ENCODE results near the gene TRIP11.

TRIP11 gene

GRCh38 chr14:91940209-91940608, 99.7 kb downstream of the TRIP11 start:
- no CpG with 5 or more reads among the region's 3 CpGs for WGBS (ENCODE audit: insufficient coverage, insufficient read length)

DNA sequence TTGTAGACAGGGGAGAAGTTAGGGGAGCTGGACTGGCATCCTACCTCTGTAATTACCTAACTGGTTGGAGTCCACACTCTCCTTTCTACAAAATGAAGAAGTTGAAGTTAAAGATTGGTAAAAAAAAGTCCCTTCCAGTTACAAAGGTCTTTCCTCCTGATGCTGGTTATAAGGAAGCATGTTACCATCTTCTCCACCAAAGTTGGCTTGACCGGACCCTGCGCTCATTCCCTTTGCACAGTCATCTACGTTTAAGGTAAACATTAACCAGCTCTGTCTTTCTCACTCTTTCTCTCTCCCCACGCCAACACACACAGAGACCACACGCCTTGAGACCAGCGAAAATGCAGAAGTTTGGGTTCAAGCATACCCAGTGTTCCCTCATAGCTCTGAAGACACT, 104.3 kb downstream of the TRIP11 start:
- Histone ChIP-seq H3K4me3 (ENCODE audit: low read length) (no peak overlapping the region), H3K9me3 (ENCODE audit: control insufficient read depth, insufficient read depth, low read length) (no peaks in the 10 kb centered on the region), H3K4me1 (ENCODE audit: control insufficient read depth, insufficient read depth, low read length) (no peaks in the 10 kb centered on the region), H3K36me3 (ENCODE audit: control insufficient read depth, insufficient read depth, low read length) (no peaks in the 10 kb centered on the region), H3K27ac (ENCODE audit: low read length) (no peak overlapping the region), H3K27me3 (ENCODE audit: control insufficient read depth, insufficient read depth, low read length) (no peaks in the 10 kb centered on the region)
- no peak for DNase-seq (ENCODE audit: low read depth, low spot score)
- no CpG with 5 or more reads among the region's 6 CpGs for WGBS (ENCODE audit: insufficient coverage, insufficient read length)

More at GRCh38 chr14:91940209-91940608, 99.7 kb downstream of the TRIP11 start:
- no peaks in the 10 kb centered on the region for H3K36me3 ChIP-seq (ENCODE audit: control insufficient read depth, insufficient read depth, low read length)
- H3K4me1 ChIP-seq (ENCODE audit: control insufficient read depth, insufficient read depth, low read length) = no peaks in the 10 kb centered on the region
- H3K27ac ChIP-seq (ENCODE audit: low read length) = no peak overlapping the region
- DNase-seq (ENCODE audit: low read depth, low spot score) = no peak
- H3K9me3 ChIP-seq (ENCODE audit: control insufficient read depth, insufficient read depth, low read length) = no peaks in the 10 kb centered on the region
- no peaks in the 10 kb centered on the region for H3K27me3 ChIP-seq (ENCODE audit: control insufficient read depth, insufficient read depth, low read length)
- H3K4me3 ChIP-seq (ENCODE audit: low read length) = no peak overlapping the region

- Histone ChIP-seq H3K36me3 (ENCODE audit: control insufficient read depth, insufficient read depth, low read length) (no peaks in the 10 kb centered on the region), H3K27ac (ENCODE audit: low read length) (no peak overlapping the region), H3K4me3 (ENCODE audit: low read length) (no peak overlapping the region), H3K9me3 (ENCODE audit: control insufficient read depth, insufficient read depth, low read length) (no peaks in the 10 kb centered on the region), H3K27me3 (ENCODE audit: control insufficient read depth, insufficient read depth, low read length) (no peaks in the 10 kb centered on the region), H3K4me1 (ENCODE audit: control insufficient read depth, insufficient read depth, low read length) (no peaks in the 10 kb centered on the region)
- DNase-seq (ENCODE audit: low read depth, low spot score) = no peak
- whole genome bisulfite sequencing (ENCODE audit: insufficient coverage, insufficient read length) = no CpG with 5 or more reads among the region's 8 CpGs
These were observed 105.1 kb downstream of the TRIP11 start for GRCh38 chr14:91934554-91935285.

DNA sequence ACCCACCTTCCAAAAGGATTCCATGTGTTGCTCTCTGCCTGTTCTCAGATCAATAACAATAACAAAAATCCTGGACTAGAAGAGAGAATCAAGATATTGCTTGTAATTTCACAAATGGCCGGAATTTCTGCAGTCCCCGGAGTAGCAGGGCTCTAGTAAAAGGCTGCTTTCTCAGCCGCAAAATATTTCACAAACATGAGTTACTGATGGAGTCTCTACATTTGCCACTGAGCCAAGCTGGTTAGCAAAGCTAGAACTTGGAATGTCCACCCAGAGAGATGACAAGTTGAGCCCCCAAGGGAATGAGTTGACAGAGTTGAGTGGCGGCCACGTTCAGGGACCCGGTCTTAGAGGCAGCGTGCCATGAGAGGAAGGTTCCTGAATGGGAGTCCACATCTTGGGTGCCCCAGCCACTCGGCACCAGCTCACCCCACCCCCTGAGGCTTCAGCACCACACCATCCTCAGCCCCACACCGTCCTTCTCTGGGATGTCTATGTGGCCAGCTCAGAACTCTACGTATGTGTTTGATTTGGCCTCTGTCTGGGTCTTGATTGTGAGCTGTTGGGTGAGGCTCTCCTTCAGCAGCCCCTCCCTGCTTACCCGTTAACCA, 108.3 kb downstream of the TRIP11 start:
- Histone ChIP-seq H3K27ac (ENCODE audit: low read length) (no peak overlapping the region), H3K27me3 (ENCODE audit: control insufficient read depth, insufficient read depth, low read length) (no peaks in the 10 kb centered on the region), H3K4me3 (ENCODE audit: low read length) (no peak overlapping the region), H3K4me1 (ENCODE audit: control insufficient read depth, insufficient read depth, low read length) (no peaks in the 10 kb centered on the region), H3K36me3 (ENCODE audit: control insufficient read depth, insufficient read depth, low read length) (no peaks in the 10 kb centered on the region), H3K9me3 (ENCODE audit: control insufficient read depth, insufficient read depth, low read length) (no peaks in the 10 kb centered on the region)
- DNase-seq (ENCODE audit: low read depth, low spot score) = no peak
- no CpG with 5 or more reads among the region's 11 CpGs for WGBS (ENCODE audit: insufficient coverage, insufficient read length)

- Histone ChIP-seq H3K27ac (ENCODE audit: low read length) (no peak overlapping the region), H3K4me1 (ENCODE audit: control insufficient read depth, insufficient read depth, low read length) (no peaks in the 10 kb centered on the region), H3K4me3 (ENCODE audit: low read length) (no peak overlapping the region), H3K36me3 (ENCODE audit: control insufficient read depth, insufficient read depth, low read length) (no peaks in the 10 kb centered on the region), H3K27me3 (ENCODE audit: control insufficient read depth, insufficient read depth, low read length) (no peaks in the 10 kb centered on the region), H3K9me3 (ENCODE audit: control insufficient read depth, insufficient read depth, low read length) (no peaks in the 10 kb centered on the region)
- DNase-seq (ENCODE audit: low read depth, low spot score) = no peak
- no CpG with 5 or more reads among the region's 3 CpGs for WGBS (ENCODE audit: insufficient coverage, insufficient read length)
These were observed 110.2 kb downstream of the TRIP11 start for GRCh38 chr14:91929700-91930099.

GRCh38 chr14:91927800-91928199, 112.1 kb downstream of the TRIP11 start:
- no peaks in the 10 kb centered on the region for H3K4me1 ChIP-seq (ENCODE audit: control insufficient read depth, insufficient read depth, low read length)

GRCh38 chr14:91927191-91927590, 112.7 kb downstream of the TRIP11 start:
- no peak for DNase-seq (ENCODE audit: low read depth, low spot score)
- no peak overlapping the region for H3K4me3 ChIP-seq (ENCODE audit: low read length)
- no peaks in the 10 kb centered on the region for H3K9me3 ChIP-seq (ENCODE audit: control insufficient read depth, insufficient read depth, low read length)
- H3K27ac ChIP-seq (ENCODE audit: low read length) = no peak overlapping the region
- no peaks in the 10 kb centered on the region for H3K36me3 ChIP-seq (ENCODE audit: control insufficient read depth, insufficient read depth, low read length)
- no peaks in the 10 kb centered on the region for H3K27me3 ChIP-seq (ENCODE audit: control insufficient read depth, insufficient read depth, low read length)
- WGBS (ENCODE audit: insufficient coverage, insufficient read length) = no CpG with 5 or more reads among the region's 3 CpGs
- no peaks in the 10 kb centered on the region for H3K4me1 ChIP-seq (ENCODE audit: control insufficient read depth, insufficient read depth, low read length)

More at GRCh38 chr14:91927800-91928199, 112.1 kb downstream of the TRIP11 start:
- no peak for DNase-seq (ENCODE audit: low read depth, low spot score)
- no peak overlapping the region for H3K27ac ChIP-seq (ENCODE audit: low read length)
- H3K27me3 ChIP-seq (ENCODE audit: control insufficient read depth, insufficient read depth, low read length) = no peaks in the 10 kb centered on the region
- no CpG with 5 or more reads among the region's 5 CpGs for WGBS (ENCODE audit: insufficient coverage, insufficient read length)
- H3K9me3 ChIP-seq (ENCODE audit: control insufficient read depth, insufficient read depth, low read length) = no peaks in the 10 kb centered on the region
- H3K36me3 ChIP-seq (ENCODE audit: control insufficient read depth, insufficient read depth, low read length) = no peaks in the 10 kb centered on the region
- no peak overlapping the region for H3K4me3 ChIP-seq (ENCODE audit: low read length)

DNA sequence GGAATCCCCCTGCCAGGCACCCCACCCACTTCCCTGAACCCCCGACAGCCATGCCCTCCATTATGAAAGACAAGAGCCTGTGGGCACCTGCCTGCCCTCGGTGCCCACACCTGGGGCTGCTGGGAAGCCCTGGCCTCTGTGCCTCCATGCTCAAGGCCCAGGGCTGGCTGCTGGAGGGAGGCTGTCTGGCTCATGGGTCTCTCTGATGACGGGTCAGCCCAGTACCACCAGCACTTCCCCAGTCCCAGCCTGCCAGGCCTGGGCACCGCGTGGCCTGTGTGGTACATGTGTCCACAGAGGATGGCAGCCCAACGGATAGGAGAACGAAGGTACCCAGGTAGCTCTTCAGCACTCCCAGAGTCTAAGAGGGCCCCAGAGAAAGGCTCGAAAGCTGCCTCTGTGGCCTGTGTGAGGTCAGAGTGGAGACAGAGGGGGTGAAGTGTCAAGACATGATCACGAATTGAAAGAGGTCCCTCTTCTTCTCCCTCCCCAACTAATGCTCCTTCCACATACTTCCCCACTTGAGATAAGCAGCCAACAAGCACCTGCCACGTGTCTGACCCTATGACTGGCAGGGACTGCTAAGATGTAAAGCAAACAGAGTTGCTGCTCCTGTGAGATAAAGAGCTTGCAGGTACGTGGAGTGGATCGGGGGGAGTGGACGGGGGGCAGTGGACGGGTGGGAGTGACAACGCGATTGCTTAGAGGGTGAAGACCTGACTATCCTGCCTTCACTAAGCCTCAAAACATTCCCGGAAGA, 113.5 kb downstream of the TRIP11 start:
- H3K4me1 ChIP-seq (ENCODE audit: control insufficient read depth, insufficient read depth, low read length) = no peaks in the 10 kb centered on the region
- WGBS (ENCODE audit: insufficient coverage, insufficient read length) = no CpG with 5 or more reads among the region's 17 CpGs
- DNase-seq (ENCODE audit: low read depth, low spot score) = no peak
- no peaks in the 10 kb centered on the region for H3K9me3 ChIP-seq (ENCODE audit: control insufficient read depth, insufficient read depth, low read length)
- no peaks in the 10 kb centered on the region for H3K27me3 ChIP-seq (ENCODE audit: control insufficient read depth, insufficient read depth, low read length)
- H3K36me3 ChIP-seq (ENCODE audit: control insufficient read depth, insufficient read depth, low read length) = no peaks in the 10 kb centered on the region
- no peak overlapping the region for H3K4me3 ChIP-seq (ENCODE audit: low read length)
- no peak overlapping the region for H3K27ac ChIP-seq (ENCODE audit: low read length)

GRCh38 chr14:91925727-91926121, 114.1 kb downstream of the TRIP11 start:
- Histone ChIP-seq H3K4me3 (ENCODE audit: low read length) (no peak overlapping the region), H3K27me3 (ENCODE audit: control insufficient read depth, insufficient read depth, low read length) (no peaks in the 10 kb centered on the region), H3K36me3 (ENCODE audit: control insufficient read depth, insufficient read depth, low read length) (no peaks in the 10 kb centered on the region), H3K4me1 (ENCODE audit: control insufficient read depth, insufficient read depth, low read length) (no peaks in the 10 kb centered on the region), H3K9me3 (ENCODE audit: control insufficient read depth, insufficient read depth, low read length) (no peaks in the 10 kb centered on the region), H3K27ac (ENCODE audit: low read length) (no peak overlapping the region)
- no peak for DNase-seq (ENCODE audit: low read depth, low spot score)
- no CpG with 5 or more reads among the region's 10 CpGs for WGBS (ENCODE audit: insufficient coverage, insufficient read length)

DNA sequence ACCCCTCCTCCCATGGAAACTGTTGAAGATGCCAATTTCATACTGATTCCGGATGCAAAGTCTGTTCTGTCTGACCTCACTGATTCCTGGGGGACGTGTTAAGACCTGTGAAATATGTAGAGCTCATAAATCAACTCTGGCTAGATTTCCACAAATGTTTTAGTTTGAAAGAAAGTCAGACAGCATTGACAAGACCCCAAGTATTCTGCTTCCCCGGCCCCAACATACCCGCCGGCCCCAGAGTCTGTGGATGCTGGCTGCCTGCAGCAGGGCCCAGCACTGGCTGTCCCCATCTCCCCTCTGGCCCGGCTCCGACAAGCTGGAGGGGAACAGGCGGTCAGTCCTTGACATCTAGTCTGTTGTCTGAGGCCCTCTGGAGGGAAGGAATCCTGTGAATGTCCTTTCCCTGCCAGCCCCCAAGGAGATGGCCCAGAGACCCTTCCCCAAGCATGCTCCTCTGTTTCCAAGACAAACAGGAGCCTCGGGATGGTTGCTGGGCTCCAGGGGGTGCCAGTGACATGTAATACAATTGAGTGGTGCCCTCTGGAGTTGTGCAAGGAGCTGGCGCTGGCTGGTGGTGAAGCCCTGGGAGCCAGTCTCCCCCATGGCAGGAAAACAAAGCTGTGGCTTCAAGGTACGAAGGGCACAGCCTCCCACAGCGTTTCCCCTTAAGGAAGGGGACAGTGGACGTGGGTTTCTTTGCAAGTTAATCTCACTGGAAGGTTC, 114.7 kb downstream of the TRIP11 start:
- no peaks in the 10 kb centered on the region for H3K4me1 ChIP-seq (ENCODE audit: control insufficient read depth, insufficient read depth, low read length)
- no peaks in the 10 kb centered on the region for H3K27me3 ChIP-seq (ENCODE audit: control insufficient read depth, insufficient read depth, low read length)
- no peak for DNase-seq (ENCODE audit: low read depth, low spot score)
- WGBS (ENCODE audit: insufficient coverage, insufficient read length) = no CpG with 5 or more reads among the region's 13 CpGs
- H3K36me3 ChIP-seq (ENCODE audit: control insufficient read depth, insufficient read depth, low read length) = no peaks in the 10 kb centered on the region
- H3K27ac ChIP-seq (ENCODE audit: low read length) = no peak overlapping the region
- H3K9me3 ChIP-seq (ENCODE audit: control insufficient read depth, insufficient read depth, low read length) = no peaks in the 10 kb centered on the region
- H3K4me3 ChIP-seq (ENCODE audit: low read length) = no peak overlapping the region
